Sigmoid colon (tissue), 4 donors: Measurements from ENCODE around the gene MPV17L.

Source experiments
- EP300 ChIP-seq, 4 donors: sonication (generic); formaldehyde crosslinking; IDR thresholded peaks; one replicate each; pipeline ENCODE4 v1.6.1; 2017; ENCODE audit warnings: antibody characterized with exemption in 4 of 4
- POLR2A ChIP-seq, 2 donors: fragments of 450-650 bp; IDR thresholded peaks; one replicate each; pipeline ENCODE4 v1.6.1; 2016; ENCODE audit warnings: antibody characterized with exemption in 2 of 2, mild to moderate bottlenecking in 2 of 2, moderate library complexity in 2 of 2
- POLR2AphosphoS5 ChIP-seq, 4 donors: sonication (generic); formaldehyde crosslinking; IDR thresholded peaks; one replicate each; pipeline ENCODE4 v1.6.1; 2017; ENCODE audit warnings: antibody characterized with exemption in 4 of 4
- TF ChIP-seq, protein P1 (sequence below), 4 experiments: fragments of 450-650 bp in 3 of 4; fragments of 200-600 bp in 1 of 4; IDR thresholded peaks; one replicate each; pipeline ENCODE4 v1.5.1; 2016 to 2019; ENCODE audit warnings: antibody characterized with exemption in 4 of 4, mild to moderate bottlenecking in 3 of 4, moderate library complexity in 2 of 4

DNA sequence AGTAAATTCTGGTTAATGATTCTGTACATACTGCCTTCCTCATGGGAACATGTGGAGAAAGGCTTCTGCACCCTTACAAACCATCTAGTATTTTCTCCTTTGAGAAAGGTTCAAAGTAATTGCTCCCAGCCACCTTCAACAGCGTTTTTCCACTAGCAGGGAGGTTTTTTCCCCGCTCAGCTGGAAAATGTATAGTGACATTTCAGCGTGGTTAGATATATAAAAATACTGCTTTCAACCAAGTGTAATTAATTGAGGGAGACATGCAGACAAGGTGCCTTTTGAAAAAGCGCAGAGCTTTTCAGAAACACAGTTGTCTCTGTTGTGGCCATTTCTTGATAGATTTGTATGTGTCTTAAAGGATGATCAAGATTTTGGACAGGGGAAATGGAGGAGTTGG lies 44.0 kb downstream of the MPV17L start:
- TF ChIP-seq, protein P1, sequence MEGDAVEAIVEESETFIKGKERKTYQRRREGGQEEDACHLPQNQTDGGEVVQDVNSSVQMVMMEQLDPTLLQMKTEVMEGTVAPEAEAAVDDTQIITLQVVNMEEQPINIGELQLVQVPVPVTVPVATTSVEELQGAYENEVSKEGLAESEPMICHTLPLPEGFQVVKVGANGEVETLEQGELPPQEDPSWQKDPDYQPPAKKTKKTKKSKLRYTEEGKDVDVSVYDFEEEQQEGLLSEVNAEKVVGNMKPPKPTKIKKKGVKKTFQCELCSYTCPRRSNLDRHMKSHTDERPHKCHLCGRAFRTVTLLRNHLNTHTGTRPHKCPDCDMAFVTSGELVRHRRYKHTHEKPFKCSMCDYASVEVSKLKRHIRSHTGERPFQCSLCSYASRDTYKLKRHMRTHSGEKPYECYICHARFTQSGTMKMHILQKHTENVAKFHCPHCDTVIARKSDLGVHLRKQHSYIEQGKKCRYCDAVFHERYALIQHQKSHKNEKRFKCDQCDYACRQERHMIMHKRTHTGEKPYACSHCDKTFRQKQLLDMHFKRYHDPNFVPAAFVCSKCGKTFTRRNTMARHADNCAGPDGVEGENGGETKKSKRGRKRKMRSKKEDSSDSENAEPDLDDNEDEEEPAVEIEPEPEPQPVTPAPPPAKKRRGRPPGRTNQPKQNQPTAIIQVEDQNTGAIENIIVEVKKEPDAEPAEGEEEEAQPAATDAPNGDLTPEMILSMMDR (IDR thresholded peaks at IDR 0.05), result no peak
- TF ChIP-seq POLR2A (IDR thresholded peaks at IDR 0.05), result no peak
- no peak for TF ChIP-seq POLR2AphosphoS5 (IDR thresholded peaks at IDR 0.05)
- TF ChIP-seq EP300 (IDR thresholded peaks at IDR 0.05), result no peak
